ENCODE results near the gene URB1.

DNA sequence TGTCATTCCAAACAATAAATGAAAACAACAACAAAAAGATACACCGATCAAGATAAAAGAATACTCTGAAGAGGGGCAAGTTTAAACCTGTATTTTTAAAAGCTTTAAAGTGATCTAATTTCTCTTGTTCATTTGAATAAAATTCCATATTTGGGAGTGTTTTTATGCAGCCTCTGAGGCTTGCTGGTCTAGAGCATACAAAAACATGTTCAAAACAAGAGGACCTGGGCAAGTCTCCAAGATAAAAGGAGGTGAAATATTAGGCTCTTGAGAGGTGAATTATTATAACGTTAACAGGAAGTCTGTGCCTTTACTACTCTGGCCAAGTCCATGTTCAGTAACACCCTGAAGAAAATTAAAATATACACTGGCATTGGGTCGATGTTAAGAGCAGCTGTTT is 20.1 kb downstream of the URB1 start:
- TF ChIP-seq YY1 (IDR thresholded peaks at IDR 0.05; ENCODE audit: insufficient read depth, insufficient read length) = no peak
- TF ChIP-seq ZNF274 (IDR thresholded peaks at IDR 0.05; ENCODE audit: low read depth, low read length) = no peak

Data from NT2/D1 (cell line).